Measurements from ENCODE around the gene FLNA.

FLNA gene

GRCh38 chrX:154369449-154370299, 4.8 kb downstream of the FLNA start:
- peak overlapping the region; percentile 83 for H3K4me3 ChIP-seq (ENCODE audit: low read depth, low read length)
- ChIA-PET CTCF (no interaction called here), POLR2A (interaction anchor here (0.6 to 1.1 kb wide), 3 partner anchors 22 to 422 kb away, joined by 3 to 5 read pairs (median 3); no protein-coding TSS in a partner anchor)
- peak; percentile 75 for DNase-seq (ENCODE audit: low read depth, low spot score)
- TF ChIP-seq CTCF (IDR thresholded peaks at IDR 0.05; ENCODE audit: insufficient read depth, low read length, missing control alignments), result no peak

GRCh38 chrX:154368630-154369448, 5.6 kb downstream of the FLNA start:
- ChIA-PET POLR2A (interaction anchor here (0.9 to 1.1 kb wide), 3 partner anchors 13 to 422 kb away, joined by 3 to 5 read pairs (median 3); no protein-coding TSS in a partner anchor), CTCF (no interaction called here)
- no peak for DNase-seq (ENCODE audit: low read depth, low spot score)
- peak overlapping the region; percentile 83 for H3K4me3 ChIP-seq (ENCODE audit: low read depth, low read length)
- TF ChIP-seq CTCF (IDR thresholded peaks at IDR 0.05; ENCODE audit: insufficient read depth, low read length, missing control alignments), result no peak

GRCh38 chrX:154367474-154368308, 6.7 kb downstream of the FLNA start:
- ChIA-PET CTCF (no interaction called here), POLR2A (interaction anchor here (1.0 to 2.9 kb wide), 2 partner anchors 11 to 12 kb away, joined by 3 to 16 read pairs; no protein-coding TSS in a partner anchor)
- TF ChIP-seq CTCF (IDR thresholded peaks at IDR 0.05; ENCODE audit: insufficient read depth, low read length, missing control alignments), result no peak
- no peak for DNase-seq (ENCODE audit: low read depth, low spot score)
- peak overlapping the region; percentile 83 for H3K4me3 ChIP-seq (ENCODE audit: low read depth, low read length)

GRCh38 chrX:154366666-154367055, 7.8 kb downstream of the FLNA start:
- ChIA-PET POLR2A (interaction anchor here (0.6 to 2.9 kb wide), 2 partner anchors 10 to 156 kb away, joined by 3 to 16 read pairs; no protein-coding TSS in a partner anchor), CTCF (no interaction called here)
- H3K4me3 ChIP-seq (ENCODE audit: low read depth, low read length), result peak overlapping the region; percentile 83
- no peak for TF ChIP-seq CTCF (IDR thresholded peaks at IDR 0.05; ENCODE audit: insufficient read depth, low read length, missing control alignments)
- no peak for DNase-seq (ENCODE audit: low read depth, low spot score)

GRCh38 chrX:154365997-154366665, 8.3 kb downstream of the FLNA start:
- no peak for TF ChIP-seq CTCF (IDR thresholded peaks at IDR 0.05; ENCODE audit: insufficient read depth, low read length, missing control alignments)
- ChIA-PET POLR2A (interaction anchor here (1.1 to 2.9 kb wide), 2 partner anchors 9 to 12 kb away, joined by 3 to 16 read pairs; no protein-coding TSS in a partner anchor), CTCF (no interaction called here)

More at GRCh38 chrX:154365997-154366665, 8.3 kb downstream of the FLNA start:
- DNase-seq (ENCODE audit: low read depth, low spot score), result no peak
- H3K4me3 ChIP-seq (ENCODE audit: low read depth, low read length), result peak overlapping the region; percentile 30

All from AG04449 (cell line).